PC-9 (cell line): Measurements from ENCODE around the gene PFN2. TPM values are rescaled to one million over a fixed set of nuclear protein-coding genes. Genes with fewer than 3 reads are reported as not detected.

Experiments used
- BruUV-seq: library from RNA; stranded (reverse); fragments of 400-500 nt; replicated peaks from 2 replicates; lab custom pipeline; 2021; lab: Mats Ljungman, UMichigan
- CTCF ChIA-PET: fragments of 300-600 bp; sonication (Branson Sonifier 250); formaldehyde crosslinking; loops from one replicate; lab custom pipeline; 2022; ENCODE audit warnings: antibody characterized with exemption; lab: Charles Lee
- POLR2A ChIA-PET: fragments of 300-600 bp; sonication (Branson Sonifier 250); formaldehyde crosslinking; loops from one replicate; lab custom pipeline; 2022; ENCODE audit warnings: antibody characterized with exemption; ENCODE audit not compliant: unreplicated experiment; lab: Charles Lee
- DNase-seq, 2 experiments: peaks; one replicate each; pipeline versions ENCODE4 v3.0.0 to v3.0.0-alpha.2; 2015 to 2022; ENCODE audit warnings: mixed read lengths in 1 of 2
- H2AFZ ChIP-seq: fragments of 200-600 bp; sonication (generic); 2 replicates; pipeline ENCODE4 v1.8.1; 2017; ENCODE audit warnings: antibody characterized with exemption
- H3F3A ChIP-seq: fragments of 200-600 bp; sonication (generic); 2 replicates; pipeline ENCODE4 v1.8.1; 2017; ENCODE audit warnings: antibody characterized with exemption, mild to moderate bottlenecking, low read depth; ENCODE audit not compliant: insufficient read depth
- H3K27ac ChIP-seq: fragments of 200-600 bp; sonication (generic); 2 replicates; pipeline ENCODE4 v1.6.1; 2016; ENCODE audit warnings: mixed run types
- H3K27me3 ChIP-seq: fragments of 200-600 bp; sonication (generic); 2 replicates; pipeline ENCODE4 v1.6.1; 2016; ENCODE audit warnings: low read depth, mixed run types; ENCODE audit not compliant: insufficient read depth
- H3K36me3 ChIP-seq: fragments of 200-600 bp; sonication (generic); 2 replicates; pipeline ENCODE4 v1.6.1; 2016; ENCODE audit warnings: low read depth, mixed run types
- H3K4me1 ChIP-seq: fragments of 200-600 bp; sonication (generic); replicated peaks from 2 replicates; pipeline ENCODE4 v1.6.1; 2016; ENCODE audit warnings: mixed run types; ENCODE audit not compliant: insufficient read depth
- H3K4me2 ChIP-seq: fragments of 200-600 bp; sonication (generic); 2 replicates; pipeline ENCODE4 v1.6.1; 2017; ENCODE audit warnings: mixed run types
- H3K4me3 ChIP-seq: fragments of 200-600 bp; sonication (generic); 2 replicates; pipeline ENCODE4 v1.6.1; 2016; ENCODE audit warnings: mixed run types
- H3K79me2 ChIP-seq: fragments of 200-600 bp; sonication (generic); 2 replicates; pipeline ENCODE4 v1.6.1; 2017; ENCODE audit warnings: low read depth, mixed run types
- H3K9me2 ChIP-seq: fragments of 200-600 bp; sonication (generic); 2 replicates; pipeline ENCODE4 v1.8.1; 2017; ENCODE audit warnings: mild to moderate bottlenecking; ENCODE audit not compliant: insufficient read depth
- H3K9me3 ChIP-seq: fragments of 200-600 bp; sonication (generic); 2 replicates; pipeline ENCODE4 v1.8.1; 2016; ENCODE audit warnings: low read depth; ENCODE audit not compliant: insufficient read depth
- H4K20me1 ChIP-seq: fragments of 200-600 bp; sonication (generic); 2 replicates; pipeline ENCODE4 v1.8.1; 2017; ENCODE audit not compliant: insufficient read depth
- CTCF ChIP-seq: fragments of 200-600 bp; sonication (generic); conservative IDR thresholded peaks from 2 replicates; pipeline ENCODE4 v1.6.1; 2017; ENCODE audit warnings: mixed run types, antibody characterized with exemption, mild to moderate bottlenecking, moderate library complexity
- EZH2 ChIP-seq: fragments of 200-600 bp; sonication (generic); IDR thresholded peaks from 2 replicates; pipeline ENCODE4 v1.8.0; 2017; ENCODE audit warnings: antibody characterized with exemption, low read depth
- intact Hi-C: fragments of 100-400 bp; cut with micrococcal nuclease; formaldehyde crosslinking; loops from one replicate; pipeline ENCODE4 v1.10.0; 2022; ENCODE audit not compliant: unreplicated experiment
- total RNA-seq: library from RNA; stranded (reverse); gene quantifications from 2 replicates; pipeline ENCODE4 v1.2.3, GENCODE V29; 2021

Gene PFN2
- total RNA-seq, 1 experiment from 2014 or later = 187 TPM

- Histone ChIP-seq H3K9me3 (no peaks in the 10 kb centered on the region), H3F3A (peaks cover 9% of the 10 kb centered on the region; the same call in 1 of the 2 replicates), H3K27me3 (no peaks in the 10 kb centered on the region), H3K9me2 (no peaks in the 10 kb centered on the region), H3K4me1 (no peaks in the 10 kb centered on the region), H3K4me2 (no peak overlapping the region), H3K27ac (no peak overlapping the region), H3K36me3 (peaks cover 18% of the 10 kb centered on the region), H3K79me2 (peaks cover 21% of the 10 kb centered on the region), H4K20me1 (0 out of 2 replicates have a peak, but pooled peaks cover 3% of the 10 kb centered on the region), H3K4me3 (no peak overlapping the region), H2AFZ (no peak overlapping the region)
- TF ChIP-seq EZH2 = no peak
- no peak for TF ChIP-seq CTCF
- intact Hi-C loops = no loop called here
- CTCF ChIA-PET = no interaction called here
- DNase-seq = no peak
- POLR2A ChIA-PET = no interaction called here
- BruUV-seq = no TSS peak
Measured at GRCh38 chr3:149959443-149959842, 11.3 kb downstream of the PFN2 start.

GRCh38 chr3:149958171-149958796 lies 12.4 kb downstream of the PFN2 start:
- intact Hi-C loops = no loop called here
- TF ChIP-seq EZH2 (no peak), CTCF (no peak)
- no peaks in the 10 kb centered on the region for H3K9me2 ChIP-seq
- CTCF ChIA-PET = no interaction called here
- no peak for DNase-seq
- H3K27ac ChIP-seq = no peak overlapping the region
- no peak overlapping the region for H2AFZ ChIP-seq
- no peaks in the 10 kb centered on the region for H3K9me3 ChIP-seq
- H3K27me3 ChIP-seq = no peaks in the 10 kb centered on the region
- no peak overlapping the region for H3K4me3 ChIP-seq
- H3K4me2 ChIP-seq = no peak overlapping the region
- BruUV-seq = no TSS peak
- H3K36me3 ChIP-seq = peaks cover 18% of the 10 kb centered on the region
- H3F3A ChIP-seq = peaks cover 2% of the 10 kb centered on the region; the same call in 1 of the 2 replicates
- POLR2A ChIA-PET = no interaction called here
- H3K79me2 ChIP-seq = peaks cover 9% of the 10 kb centered on the region; the same call in 1 of the 2 replicates
- H4K20me1 ChIP-seq = 0 out of 2 replicates have a peak, but pooled peaks cover 3% of the 10 kb centered on the region
- H3K4me1 ChIP-seq = no peaks in the 10 kb centered on the region

- POLR2A ChIA-PET = interaction anchor here (0.6 kb wide), 1 partner anchor 268 kb away, joined by 5 read pairs; no protein-coding TSS in a partner anchor
- Histone ChIP-seq H3F3A (no peaks in the 10 kb centered on the region; the same call in 1 of the 2 replicates), H3K27me3 (no peaks in the 10 kb centered on the region), H2AFZ (no peak overlapping the region), H3K4me3 (no peak overlapping the region), H3K36me3 (peaks cover 24% of the 10 kb centered on the region), H3K4me2 (no peak overlapping the region), H3K9me3 (no peaks in the 10 kb centered on the region), H4K20me1 (0 out of 2 replicates have a peak, but pooled peaks cover 3% of the 10 kb centered on the region), H3K9me2 (no peaks in the 10 kb centered on the region), H3K79me2 (0 out of 2 replicates have a peak, but pooled peaks cover 5% of the 10 kb centered on the region), H3K4me1 (no peaks in the 10 kb centered on the region), H3K27ac (no peak overlapping the region)
- TF ChIP-seq EZH2 (no peak), CTCF (no peak)
- intact Hi-C loops = no loop called here
- no TSS peak for BruUV-seq
- DNase-seq = no peak
- CTCF ChIA-PET = no interaction called here
Measured at GRCh38 chr3:149957361-149958125, 13.2 kb downstream of the PFN2 start.
